ENCODE data around the gene ADAT1. TPM values are rescaled to one million over a fixed set of nuclear protein-coding genes. Genes with fewer than 3 reads are reported as not detected.
A peak's percentile ranks its signal among the peaks of the same experiment; 100 is the strongest.

Gene ADAT1
- total RNA-seq, 1 donor from 2014 or later, result 35.5 TPM

- DNase-seq (ENCODE audit: low spot score) (no peak), ATAC-seq (no peak)
- intact Hi-C loops (cut with DNase I), result no loop called here
Observed at GRCh38 chr16:75584108-75584507, 39.0 kb downstream of the ADAT1 start.

GRCh38 chr16:75579281-75579834 is 43.7 kb downstream of the ADAT1 start:
- no peak for ATAC-seq
- DNase-seq (ENCODE audit: low spot score), result no peak
- intact Hi-C loops (cut with DNase I), result no loop called here

DNA sequence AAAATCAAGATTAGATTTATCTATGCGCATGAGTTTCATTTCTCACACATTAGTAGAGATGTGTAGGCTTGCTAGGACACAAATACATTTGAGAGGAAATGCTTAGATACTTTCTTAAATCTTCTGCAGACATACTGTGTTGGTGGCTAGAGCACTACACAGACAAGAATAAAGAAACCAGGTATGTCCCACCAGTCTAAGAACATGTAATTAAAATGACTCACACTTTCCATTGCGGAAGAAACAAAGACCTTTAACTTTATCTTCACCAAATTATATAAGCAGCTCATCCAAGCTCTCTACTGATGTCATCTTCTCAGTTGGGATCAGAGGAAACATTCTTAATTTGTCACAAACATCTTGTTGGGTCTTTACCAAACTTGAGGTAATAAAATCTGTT is 44.4 kb downstream of the ADAT1 start:
- ATAC-seq (no peak), DNase-seq (ENCODE audit: low spot score) (no peak)
- intact Hi-C loops (cut with DNase I), result no loop called here

DNA sequence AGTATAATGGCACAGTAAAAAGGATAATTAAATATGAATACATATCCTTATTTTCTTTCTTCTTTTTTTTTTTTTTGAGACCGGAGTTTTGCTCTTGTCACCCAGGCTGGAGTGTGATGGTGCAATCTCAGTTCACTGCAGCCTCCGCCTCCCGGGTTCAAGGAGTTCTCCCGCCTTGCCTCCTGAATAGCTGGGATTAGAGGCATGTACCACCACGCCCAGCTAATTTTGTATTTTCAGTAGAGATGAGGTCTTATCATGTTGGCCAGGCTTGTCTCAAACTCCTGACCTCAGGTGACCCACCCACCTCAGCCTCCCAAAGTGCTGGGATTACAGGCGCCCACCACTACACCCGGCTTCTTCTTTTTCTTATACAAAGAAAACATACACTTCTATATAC is 44.9 kb downstream of the ADAT1 start:
- intact Hi-C loops (cut with DNase I), result no loop called here
- DNase-seq (ENCODE audit: low spot score), result no peak
- ATAC-seq, result no peak

- no peak for DNase-seq (ENCODE audit: low spot score)
- no peak for ATAC-seq
- intact Hi-C loops (cut with DNase I), result no loop called here
Observed at GRCh38 chr16:75576384-75576811, 46.7 kb downstream of the ADAT1 start.

DNA sequence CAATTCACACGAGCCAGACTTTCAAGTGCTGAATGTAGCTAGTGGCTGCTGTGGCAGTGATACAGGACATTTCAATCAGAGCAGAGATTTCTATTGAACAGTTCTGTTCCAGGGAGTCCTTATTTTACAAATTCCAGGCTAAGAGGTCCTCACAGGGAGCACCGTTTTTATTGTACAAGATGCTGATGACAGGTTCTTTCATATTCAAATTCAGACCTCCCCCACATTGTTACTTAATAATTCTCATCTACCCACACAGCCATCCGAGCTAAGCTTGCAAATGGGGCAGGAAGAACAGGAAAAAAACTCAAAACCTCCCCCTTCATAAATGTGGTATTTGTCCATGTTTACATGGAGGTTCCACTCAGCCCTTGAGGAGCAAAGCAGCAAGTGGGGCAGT is 47.1 kb downstream of the ADAT1 start:
- ATAC-seq (no peak), DNase-seq (ENCODE audit: low spot score) (no peak)
- intact Hi-C loops (cut with DNase I), result no loop called here

- intact Hi-C loops (cut with DNase I), result no loop called here
- ATAC-seq (no peak), DNase-seq (ENCODE audit: low spot score) (no peak)
Observed at GRCh38 chr16:75573955-75574354, 49.1 kb downstream of the ADAT1 start.

DNA sequence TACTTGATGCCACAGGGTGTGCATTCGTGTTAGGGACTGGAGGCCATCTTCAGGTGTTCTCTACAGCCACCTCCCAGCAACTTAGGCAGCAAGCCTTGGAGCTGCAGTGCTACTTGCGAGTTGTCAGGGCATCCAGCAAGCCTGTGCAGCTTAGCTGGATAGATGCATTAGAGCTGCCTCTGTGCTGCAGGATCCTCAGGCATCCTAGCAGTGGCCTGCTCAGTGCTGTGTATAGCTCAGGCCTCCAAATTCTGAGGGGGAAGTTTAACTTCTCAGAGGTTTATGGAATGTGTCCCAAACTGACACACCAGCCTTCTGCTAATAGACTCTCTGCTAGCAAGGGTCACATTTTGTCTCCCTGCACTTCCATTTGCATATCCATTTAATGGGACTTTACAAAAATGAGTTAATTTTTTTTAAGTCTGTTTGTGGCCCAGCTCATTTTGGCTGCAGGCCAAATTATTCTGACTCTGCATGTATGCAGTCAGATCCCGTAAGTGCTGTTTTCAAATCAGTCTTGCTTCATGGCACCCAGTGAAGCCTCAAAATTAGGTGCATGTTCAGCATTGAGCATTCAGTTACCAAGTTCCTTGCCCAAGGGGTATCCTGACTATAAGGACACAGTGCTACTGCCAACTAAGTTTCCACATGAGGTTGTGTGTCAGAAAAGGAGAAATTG is 50.1 kb downstream of the ADAT1 start:
- no peak for ATAC-seq
- no peak for DNase-seq (ENCODE audit: low spot score)
- intact Hi-C loops (cut with DNase I), result no loop called here

- ATAC-seq, result no peak
- no peak for DNase-seq (ENCODE audit: low spot score)
- intact Hi-C loops (cut with DNase I), result no loop called here
Observed at GRCh38 chr16:75570396-75571065, 52.5 kb downstream of the ADAT1 start.

DNA sequence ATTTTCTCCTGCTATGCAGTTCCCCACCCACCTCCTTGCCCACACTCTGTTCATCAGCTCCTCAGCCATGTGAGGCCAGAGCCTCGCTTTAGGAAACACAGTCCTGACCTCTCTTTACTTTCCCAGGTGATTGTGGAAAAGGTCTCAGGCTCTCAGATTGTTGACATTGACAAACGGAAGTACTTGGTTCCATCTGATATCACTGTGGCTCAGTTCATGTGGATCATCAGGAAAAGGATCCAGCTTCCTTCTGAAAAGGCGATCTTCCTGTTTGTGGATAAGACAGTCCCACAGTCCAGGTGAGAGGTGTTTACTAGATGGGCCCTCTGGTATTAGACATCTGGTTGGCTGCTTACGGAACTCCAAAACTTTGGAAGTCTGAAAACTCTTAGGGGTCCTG is 55.2 kb downstream of the ADAT1 start:
- no peak for DNase-seq (ENCODE audit: low spot score)
- intact Hi-C loops (cut with DNase I), result no loop called here
- ATAC-seq, result no peak

DNA sequence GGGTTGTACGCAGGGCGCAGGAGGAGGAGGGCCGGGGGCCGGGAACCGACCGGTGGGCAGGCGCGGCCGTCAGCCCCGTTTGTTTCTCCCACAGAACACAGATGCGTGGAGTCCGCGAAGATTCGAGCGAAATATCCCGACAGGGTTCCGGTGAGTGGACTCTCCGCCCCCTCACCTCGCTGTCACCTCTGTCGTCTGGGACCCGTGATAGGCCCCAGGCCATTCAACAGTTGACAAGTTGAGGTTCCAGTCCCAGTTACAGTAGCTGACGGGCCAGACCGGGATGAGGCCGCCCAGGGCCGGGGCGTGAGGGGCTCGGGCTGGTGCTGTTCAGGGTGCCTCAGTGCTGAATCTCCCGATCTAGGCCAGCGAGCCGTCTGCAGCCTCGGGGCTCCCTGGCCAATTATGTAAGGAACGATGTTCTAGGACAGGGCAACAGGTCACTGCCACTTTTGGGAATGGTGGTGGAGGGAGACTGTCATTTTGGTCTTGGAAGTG is 56.3 kb downstream of the ADAT1 start:
- peak; percentile 25 for ATAC-seq
- DNase-seq (ENCODE audit: low spot score), result no peak
- intact Hi-C loops (cut with DNase I), result no loop called here

- DNase-seq (ENCODE audit: low spot score) (peak; percentile 93), ATAC-seq (peak; percentile 96)
- intact Hi-C loops (cut with DNase I), result no loop called here
Observed at GRCh38 chr16:75566040-75566757, 56.9 kb downstream of the ADAT1 start, which contains the start of gene GABARAPL2. Gene GABARAPL2, plus strand, starts transcription at chr16:75566379. Its CDS starts 108 bp downstream, at chr16:75566487.

DNA sequence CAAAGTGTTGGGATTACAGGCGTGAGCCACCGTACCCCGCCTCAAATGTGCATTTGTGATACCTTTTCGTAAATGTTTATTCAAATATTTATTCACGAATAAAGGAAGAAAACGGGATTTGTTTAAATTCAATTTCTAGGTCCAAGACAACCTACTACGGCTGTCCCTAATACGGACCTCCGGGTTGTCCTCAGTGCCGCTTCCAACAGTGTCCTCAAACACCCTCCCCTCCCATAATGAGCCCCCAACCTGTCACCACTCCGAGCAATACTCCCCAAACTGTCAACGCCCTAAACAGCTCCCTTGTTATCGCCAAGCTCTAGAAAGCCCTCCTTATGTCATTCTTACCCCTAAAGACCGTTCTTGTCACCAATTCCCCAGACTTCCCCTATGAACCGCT is 57.4 kb downstream of the ADAT1 start:
- no peak for ATAC-seq

GRCh38 chr16:75559564-75560372 is 63.3 kb downstream of the ADAT1 start:
- DNase-seq (ENCODE audit: low spot score) (no peak), ATAC-seq (no peak)
- intact Hi-C loops (cut with DNase I), result no loop called here

More for the DNA sequence above, 57.4 kb downstream of the ADAT1 start:
- intact Hi-C loops (cut with DNase I), result no loop called here
- no peak for DNase-seq (ENCODE audit: low spot score)

- intact Hi-C loops (cut with DNase I), result no loop called here
- no peak for ATAC-seq
- no peak for DNase-seq (ENCODE audit: low spot score)
Observed at GRCh38 chr16:75558846-75559401, 64.2 kb downstream of the ADAT1 start.

- no peak for ATAC-seq
- DNase-seq (ENCODE audit: low spot score), result no peak
- intact Hi-C loops (cut with DNase I), result no loop called here
Observed at GRCh38 chr16:75556431-75556950, 66.6 kb downstream of the ADAT1 start.

GRCh38 chr16:75555707-75556430 is 67.2 kb downstream of the ADAT1 start, which contains the start of gene TMEM231:
Gene TMEM231, minus strand, starts transcription at chr16:75556252. Its CDS starts 43 bp downstream, at chr16:75556209.
- peak; percentile 98 for DNase-seq (ENCODE audit: low spot score)
- peak; percentile 98 for ATAC-seq
- intact Hi-C loops (cut with DNase I), result no loop called here

Measured in sciatic nerve (tissue), 2 donors.